NB4 (cell line): ENCODE data around the gene TEX30.

Source experiments
- POLR2A ChIP-seq: IDR thresholded peaks from 2 replicates; pipeline ENCODE4 v1.6.1; 2011; ENCODE audit warnings: mild to moderate bottlenecking; ENCODE audit not compliant: insufficient read length; ENCODE audit errors: extremely low read depth
- TF ChIP-seq, protein P1 (sequence below): IDR thresholded peaks from one replicate; pipeline ENCODE4 v1.5.1; 2012; ENCODE audit warnings: low read depth, low read length

DNA sequence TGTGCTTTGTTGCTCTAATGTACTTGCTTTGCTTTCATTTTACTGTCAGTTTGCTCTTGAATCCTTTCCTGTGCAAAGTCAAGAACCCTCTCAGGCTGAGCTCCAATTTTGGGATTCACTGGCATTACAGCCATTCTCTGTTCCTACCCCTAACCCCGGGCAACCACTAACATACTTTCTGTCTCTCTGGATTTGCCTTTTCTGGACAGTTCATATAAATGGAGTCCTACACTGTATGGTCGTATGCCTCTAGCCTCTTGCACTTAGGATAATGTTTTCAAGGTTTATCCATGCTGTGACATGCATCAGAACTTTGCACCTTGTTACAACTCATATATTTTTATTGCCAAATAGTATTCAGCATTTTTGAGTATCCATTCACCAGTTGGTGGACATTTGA, 2.7 kb upstream of the TEX30 start:
- TF ChIP-seq, protein P1, sequence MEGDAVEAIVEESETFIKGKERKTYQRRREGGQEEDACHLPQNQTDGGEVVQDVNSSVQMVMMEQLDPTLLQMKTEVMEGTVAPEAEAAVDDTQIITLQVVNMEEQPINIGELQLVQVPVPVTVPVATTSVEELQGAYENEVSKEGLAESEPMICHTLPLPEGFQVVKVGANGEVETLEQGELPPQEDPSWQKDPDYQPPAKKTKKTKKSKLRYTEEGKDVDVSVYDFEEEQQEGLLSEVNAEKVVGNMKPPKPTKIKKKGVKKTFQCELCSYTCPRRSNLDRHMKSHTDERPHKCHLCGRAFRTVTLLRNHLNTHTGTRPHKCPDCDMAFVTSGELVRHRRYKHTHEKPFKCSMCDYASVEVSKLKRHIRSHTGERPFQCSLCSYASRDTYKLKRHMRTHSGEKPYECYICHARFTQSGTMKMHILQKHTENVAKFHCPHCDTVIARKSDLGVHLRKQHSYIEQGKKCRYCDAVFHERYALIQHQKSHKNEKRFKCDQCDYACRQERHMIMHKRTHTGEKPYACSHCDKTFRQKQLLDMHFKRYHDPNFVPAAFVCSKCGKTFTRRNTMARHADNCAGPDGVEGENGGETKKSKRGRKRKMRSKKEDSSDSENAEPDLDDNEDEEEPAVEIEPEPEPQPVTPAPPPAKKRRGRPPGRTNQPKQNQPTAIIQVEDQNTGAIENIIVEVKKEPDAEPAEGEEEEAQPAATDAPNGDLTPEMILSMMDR = no peak
- no peak for TF ChIP-seq POLR2A
